Measurements from ENCODE around the gene TFDP2. TPM values are rescaled to one million over a fixed set of nuclear protein-coding genes. Genes with fewer than 3 reads are reported as not detected.

Gene TFDP2
- total and polyA plus RNA-seq, 10 donors = 4.1 to 40.5 (median 27.9) TPM

GRCh38 chr3:141942006-141942405 is 207.3 kb downstream of the TFDP2 start:
- DNase-seq = no peak
- no peak overlapping the region for H3K27ac ChIP-seq
- H3K27me3 ChIP-seq (replicated peaks in 1 of 7) = no peaks in the 10 kb centered on the region
- TF ChIP-seq, protein P1, sequence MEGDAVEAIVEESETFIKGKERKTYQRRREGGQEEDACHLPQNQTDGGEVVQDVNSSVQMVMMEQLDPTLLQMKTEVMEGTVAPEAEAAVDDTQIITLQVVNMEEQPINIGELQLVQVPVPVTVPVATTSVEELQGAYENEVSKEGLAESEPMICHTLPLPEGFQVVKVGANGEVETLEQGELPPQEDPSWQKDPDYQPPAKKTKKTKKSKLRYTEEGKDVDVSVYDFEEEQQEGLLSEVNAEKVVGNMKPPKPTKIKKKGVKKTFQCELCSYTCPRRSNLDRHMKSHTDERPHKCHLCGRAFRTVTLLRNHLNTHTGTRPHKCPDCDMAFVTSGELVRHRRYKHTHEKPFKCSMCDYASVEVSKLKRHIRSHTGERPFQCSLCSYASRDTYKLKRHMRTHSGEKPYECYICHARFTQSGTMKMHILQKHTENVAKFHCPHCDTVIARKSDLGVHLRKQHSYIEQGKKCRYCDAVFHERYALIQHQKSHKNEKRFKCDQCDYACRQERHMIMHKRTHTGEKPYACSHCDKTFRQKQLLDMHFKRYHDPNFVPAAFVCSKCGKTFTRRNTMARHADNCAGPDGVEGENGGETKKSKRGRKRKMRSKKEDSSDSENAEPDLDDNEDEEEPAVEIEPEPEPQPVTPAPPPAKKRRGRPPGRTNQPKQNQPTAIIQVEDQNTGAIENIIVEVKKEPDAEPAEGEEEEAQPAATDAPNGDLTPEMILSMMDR (IDR thresholded peaks at IDR 0.05 in 8 of 11, conservative IDR thresholded peaks at IDR 0.05 in 3 of 11) = no peak
- TF ChIP-seq POLR2AphosphoS5 (IDR thresholded peaks at IDR 0.05) (no peak), POLR2A (IDR thresholded peaks at IDR 0.05) (no peak)
- no peaks in the 10 kb centered on the region for H3K36me3 ChIP-seq
- 94 to 97% (median 96%) methylated on average over 8 of the region's 8 CpGs for WGBS, 5 donors
- peaks cover 0 to 24% (median 10%) of the 10 kb centered on the region in 6 donors for H3K4me1 ChIP-seq
- H3K9me3 ChIP-seq = no peaks in the 10 kb centered on the region
- no peak overlapping the region for H3K4me3 ChIP-seq
- intact Hi-C loops (cut with DNase I; ENCODE audit: low total_unique reads) = no loop called here

GRCh38 chr3:141941093-141941492 is 208.3 kb downstream of the TFDP2 start:
- Histone ChIP-seq H3K4me1 (peaks cover 0 to 24% (median 10%) of the 10 kb centered on the region in 6 donors), H3K4me3 (peak overlapping the region in 1 of 8 donors; percentile 7), H3K36me3 (no peaks in the 10 kb centered on the region), H3K9me3 (no peaks in the 10 kb centered on the region), H3K27ac (peak overlapping the region in 3 of 8 donors; percentile 10 to 54 (median 27)), H3K27me3 (replicated peaks in 1 of 7) (no peaks in the 10 kb centered on the region)
- TF ChIP-seq POLR2AphosphoS5 (IDR thresholded peaks at IDR 0.05) = peak in 1 of 3 donors; percentile 62
- no peak for TF ChIP-seq POLR2A (IDR thresholded peaks at IDR 0.05)
- TF ChIP-seq, protein P1 (IDR thresholded peaks at IDR 0.05 in 8 of 11, conservative IDR thresholded peaks at IDR 0.05 in 3 of 11) = no peak
- peak; percentile 62 for DNase-seq
- intact Hi-C loops (cut with DNase I; ENCODE audit: low total_unique reads) = no loop called here
- WGBS, 5 donors = 15 to 24% (median 22%) methylated on average over 8 of the region's 8 CpGs

DNA sequence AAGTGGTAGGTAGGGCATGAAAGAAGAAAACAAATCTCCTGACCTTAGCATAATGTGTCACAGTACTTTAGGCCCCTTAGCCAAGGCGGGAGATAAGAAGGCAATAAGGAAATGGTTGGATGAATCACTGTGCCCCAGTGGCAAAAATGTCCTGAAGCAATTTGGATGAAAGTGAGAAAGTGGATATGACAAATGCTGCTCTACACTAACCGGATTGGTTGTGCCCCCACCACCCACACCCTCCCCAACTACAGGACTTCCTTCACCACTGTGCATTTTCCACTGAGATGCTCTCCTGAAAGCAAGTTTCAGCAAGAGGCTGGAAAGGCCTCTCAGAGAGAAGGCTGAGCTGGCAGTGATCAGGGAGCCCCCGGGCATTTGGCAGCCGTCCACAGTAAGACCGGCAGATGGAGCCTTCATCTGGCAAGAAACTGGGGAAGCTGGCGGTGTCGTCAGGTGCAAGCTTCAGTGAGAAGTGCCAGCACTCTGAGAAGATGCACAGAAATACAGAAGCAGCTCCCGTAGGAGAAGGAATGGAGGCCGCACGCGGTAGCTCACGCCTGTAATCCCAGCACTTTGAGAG is 209.1 kb downstream of the TFDP2 start:
- H3K27me3 ChIP-seq (replicated peaks in 1 of 7) = no peaks in the 10 kb centered on the region
- peak; percentile 41 for DNase-seq
- peak in 1 of 3 donors; percentile 24 for TF ChIP-seq POLR2AphosphoS5 (IDR thresholded peaks at IDR 0.05)
- TF ChIP-seq, protein P1 (IDR thresholded peaks at IDR 0.05 in 8 of 11, conservative IDR thresholded peaks at IDR 0.05 in 3 of 11) = no peak
- no peak overlapping the region for H3K4me3 ChIP-seq
- H3K27ac ChIP-seq = peak overlapping the region in 3 of 8 donors; percentile 10 to 54 (median 27)
- H3K4me1 ChIP-seq = peaks cover 0 to 24% (median 10%) of the 10 kb centered on the region in 6 donors
- no peaks in the 10 kb centered on the region for H3K9me3 ChIP-seq
- intact Hi-C loops (cut with DNase I; ENCODE audit: low total_unique reads) = no loop called here
- H3K36me3 ChIP-seq = no peaks in the 10 kb centered on the region
- WGBS, 5 donors = 42 to 59% (median 47%) methylated on average over 12 of the region's 12 CpGs

GRCh38 chr3:141939759-141940158 is 209.6 kb downstream of the TFDP2 start:
- WGBS, 5 donors = 81 to 90% (median 83%) methylated on average over 4 of the region's 4 CpGs
- peak; percentile 32 for DNase-seq
- TF ChIP-seq POLR2AphosphoS5 (IDR thresholded peaks at IDR 0.05) (no peak), POLR2A (IDR thresholded peaks at IDR 0.05) (no peak)
- TF ChIP-seq, protein P1 (IDR thresholded peaks at IDR 0.05 in 8 of 11, conservative IDR thresholded peaks at IDR 0.05 in 3 of 11) = no peak
- Histone ChIP-seq H3K27ac (peak overlapping the region in 2 of 8 donors; percentile 27 to 54), H3K36me3 (no peaks in the 10 kb centered on the region), H3K27me3 (replicated peaks in 1 of 7) (no peaks in the 10 kb centered on the region), H3K4me1 (peaks cover 0 to 24% (median 10%) of the 10 kb centered on the region in 6 donors), H3K4me3 (no peak overlapping the region), H3K9me3 (no peaks in the 10 kb centered on the region)
- intact Hi-C loops (cut with DNase I; ENCODE audit: low total_unique reads) = no loop called here
